Nephron progenitor cell (in vitro differentiated cells): ENCODE results near the gene PEX14.

Source experiments
- DNase-seq: peaks from one replicate; pipeline ENCODE4 v3.0.0; 2021
- H3K27ac Mint-ChIP-seq: 2 replicates; pipeline ENCODE4 v1.8.0; 2021; ENCODE audit warnings: mild to moderate bottlenecking, moderate library complexity, mixed read lengths
- H3K27me3 Mint-ChIP-seq: 2 replicates; pipeline ENCODE4 v1.8.0; 2021; ENCODE audit warnings: mild to moderate bottlenecking, low read depth, mixed read lengths; ENCODE audit not compliant: poor library complexity
- H3K36me3 Mint-ChIP-seq: 2 replicates; pipeline ENCODE4 v1.8.0; 2021; ENCODE audit warnings: low read depth, mixed read lengths
- H3K4me1 Mint-ChIP-seq: 2 replicates; pipeline ENCODE4 v1.8.0; 2021; ENCODE audit warnings: mixed read lengths
- H3K4me3 Mint-ChIP-seq: 2 replicates; pipeline ENCODE4 v1.8.0; 2021; ENCODE audit warnings: mild to moderate bottlenecking, moderate library complexity, mixed read lengths
- H3K9me3 Mint-ChIP-seq: 2 replicates; pipeline ENCODE4 v1.8.0; 2021; ENCODE audit warnings: mild to moderate bottlenecking, moderate library complexity, mixed read lengths
- CTCF ChIP-seq: fragments of 200-600 bp; sonication (generic); IDR thresholded peaks from 2 replicates; pipeline ENCODE4 v1.5.0; 2021; ENCODE audit warnings: antibody characterized with exemption

The PEX14 gene

GRCh38 chr1:10506677-10507047, 31.9 kb downstream of the PEX14 start:
- H3K4me3 Mint-ChIP-seq = no peak overlapping the region
- H3K27me3 Mint-ChIP-seq = peaks cover 22% of the 10 kb centered on the region
- no peaks in the 10 kb centered on the region for H3K9me3 Mint-ChIP-seq
- no peak overlapping the region for H3K27ac Mint-ChIP-seq
- TF ChIP-seq CTCF = no peak
- DNase-seq = no peak
- peaks cover 64% of the 10 kb centered on the region for H3K4me1 Mint-ChIP-seq
- H3K36me3 Mint-ChIP-seq = no peaks in the 10 kb centered on the region

GRCh38 chr1:10507111-10507879, 32.5 kb downstream of the PEX14 start:
- Mint-ChIP-seq H3K9me3 (no peaks in the 10 kb centered on the region), H3K27ac (no peak overlapping the region), H3K4me1 (peaks cover 70% of the 10 kb centered on the region), H3K4me3 (no peak overlapping the region), H3K27me3 (peaks cover 15% of the 10 kb centered on the region), H3K36me3 (no peaks in the 10 kb centered on the region)
- peak; percentile 95 for TF ChIP-seq CTCF
- peak; percentile 65 for DNase-seq

- Mint-ChIP-seq H3K36me3 (no peaks in the 10 kb centered on the region), H3K9me3 (no peaks in the 10 kb centered on the region), H3K27ac (peak overlapping the region; percentile 49), H3K4me1 (peaks cover 81% of the 10 kb centered on the region), H3K27me3 (peaks cover 10% of the 10 kb centered on the region), H3K4me3 (no peak overlapping the region)
- TF ChIP-seq CTCF = no peak
- no peak for DNase-seq
These were observed 33.8 kb downstream of the PEX14 start for GRCh38 chr1:10508511-10508951.

GRCh38 chr1:10509809-10510509, 35.2 kb downstream of the PEX14 start:
- H3K9me3 Mint-ChIP-seq = no peaks in the 10 kb centered on the region
- DNase-seq = no peak
- peaks cover 10% of the 10 kb centered on the region for H3K27me3 Mint-ChIP-seq
- no peak overlapping the region for H3K4me3 Mint-ChIP-seq
- no peaks in the 10 kb centered on the region for H3K36me3 Mint-ChIP-seq
- no peak for TF ChIP-seq CTCF
- H3K4me1 Mint-ChIP-seq = peaks cover 81% of the 10 kb centered on the region
- H3K27ac Mint-ChIP-seq = no peak overlapping the region

- Mint-ChIP-seq H3K36me3 (no peaks in the 10 kb centered on the region), H3K27ac (no peak overlapping the region), H3K4me3 (no peak overlapping the region), H3K4me1 (peaks cover 83% of the 10 kb centered on the region), H3K27me3 (peaks cover 10% of the 10 kb centered on the region), H3K9me3 (no peaks in the 10 kb centered on the region)
- TF ChIP-seq CTCF = no peak
- no peak for DNase-seq
These were observed 36.1 kb downstream of the PEX14 start for GRCh38 chr1:10510520-10511493.
